GM21576 (cell line): ENCODE data around the gene NFYB.
A peak's percentile ranks its signal among the peaks of the same experiment; 100 is the strongest.
"Not testable (repeated sequence)": the region's sequence is repeated elsewhere in the genome, so short reads cannot be mapped to it uniquely, and the experiment has no call there.

Source experiments
- ATAC-seq: cut with Tn5 transposase; IDR thresholded peaks from one replicate; pipeline ENCODE4 v1.9.1; 2021; ENCODE audit warnings: mild to moderate bottlenecking, moderate library complexity; ENCODE audit not compliant: unreplicated experiment

NFYB gene

DNA sequence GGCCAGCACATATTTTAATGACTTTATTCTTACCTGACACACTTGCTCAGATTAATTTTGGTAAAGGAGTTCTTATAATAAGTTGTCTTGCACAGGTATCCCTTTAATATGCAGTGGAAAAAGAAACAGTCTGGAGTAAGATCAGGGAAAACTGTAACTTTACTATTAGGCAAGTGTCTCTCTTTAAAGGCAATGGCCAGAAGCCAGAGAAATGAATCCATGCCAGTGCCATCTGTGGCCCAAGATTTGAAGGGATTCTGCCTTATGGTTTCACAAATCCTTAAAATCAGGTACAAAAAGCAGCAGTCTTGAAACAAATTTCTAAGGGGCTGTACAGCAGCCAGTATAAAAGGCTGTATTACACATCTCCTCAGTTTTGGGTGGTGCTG lies 22.4 kb downstream of the NFYB start:
- no peak for ATAC-seq

DNA sequence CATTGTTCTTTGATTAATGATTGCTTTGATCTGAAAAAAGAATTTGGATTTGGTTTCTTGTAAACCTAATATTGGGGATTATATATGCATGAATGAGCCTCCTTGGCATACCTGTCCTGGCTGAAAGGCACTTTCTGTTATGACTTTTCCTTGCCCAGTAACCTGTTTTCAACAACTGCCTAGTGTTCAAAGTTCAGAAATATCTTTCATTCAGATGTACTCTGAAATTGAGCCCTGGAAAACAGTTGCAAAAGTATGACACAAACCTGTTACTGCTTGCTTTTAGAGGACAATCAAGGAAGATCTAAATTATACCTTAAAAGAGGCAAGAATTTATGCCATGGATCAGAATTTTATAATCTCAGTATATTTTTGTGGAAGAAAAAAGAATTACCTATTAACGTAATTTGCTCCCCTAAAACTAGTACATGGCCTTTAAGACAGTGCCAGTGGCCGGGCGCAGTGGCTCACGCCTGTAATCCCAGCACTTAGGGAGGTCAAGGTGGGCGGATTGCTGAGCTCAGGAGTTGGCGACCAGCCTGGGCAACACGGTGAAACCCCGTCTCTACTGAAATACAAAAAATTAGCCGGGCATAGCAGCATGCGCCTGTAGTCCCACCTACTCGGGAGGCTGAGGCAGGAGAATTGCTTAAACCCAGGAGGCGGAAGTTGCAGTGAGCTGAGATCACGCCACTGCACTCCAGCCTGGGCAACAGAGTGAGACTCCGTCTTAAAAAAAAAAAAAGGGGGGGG lies 23.0 kb downstream of the NFYB start:
- ATAC-seq: not testable (repeated sequence)

DNA sequence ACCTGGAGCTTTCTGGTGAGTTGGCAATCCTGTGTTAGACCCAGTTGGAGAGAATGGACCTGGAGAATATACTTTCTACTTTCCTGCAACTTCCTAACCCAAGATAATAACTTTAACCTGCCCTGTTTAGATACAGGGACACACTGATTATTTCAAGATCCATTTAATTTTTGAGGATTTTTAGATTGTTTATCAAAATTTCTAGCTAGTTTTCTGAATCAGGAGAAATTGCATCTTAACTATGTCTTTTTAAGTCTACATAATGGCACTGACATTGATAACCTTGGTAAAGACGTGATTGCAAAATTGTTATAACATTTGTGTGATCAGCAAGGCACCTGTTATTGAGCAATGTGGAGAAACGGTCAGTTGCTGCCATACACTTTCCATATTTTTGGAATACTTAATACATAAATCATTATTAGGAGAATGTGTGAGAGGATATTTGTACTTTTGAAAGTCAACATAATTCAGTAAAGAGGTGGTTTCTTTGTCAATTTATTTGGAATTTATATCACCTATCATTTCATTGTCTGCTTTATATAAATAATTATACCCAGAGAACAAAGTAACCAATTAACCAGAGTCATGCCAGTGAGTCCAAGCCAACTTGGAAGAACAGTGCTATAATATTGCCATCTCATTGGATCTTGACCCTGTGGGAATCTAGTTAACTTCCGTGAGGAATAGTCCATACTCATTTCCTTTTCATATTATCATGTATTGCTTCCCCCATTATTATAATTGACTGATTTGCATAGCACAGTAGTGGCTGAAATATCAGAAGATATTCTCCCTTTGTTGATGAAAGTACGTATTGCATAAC lies 28.4 kb downstream of the NFYB start:
- no peak for ATAC-seq

DNA sequence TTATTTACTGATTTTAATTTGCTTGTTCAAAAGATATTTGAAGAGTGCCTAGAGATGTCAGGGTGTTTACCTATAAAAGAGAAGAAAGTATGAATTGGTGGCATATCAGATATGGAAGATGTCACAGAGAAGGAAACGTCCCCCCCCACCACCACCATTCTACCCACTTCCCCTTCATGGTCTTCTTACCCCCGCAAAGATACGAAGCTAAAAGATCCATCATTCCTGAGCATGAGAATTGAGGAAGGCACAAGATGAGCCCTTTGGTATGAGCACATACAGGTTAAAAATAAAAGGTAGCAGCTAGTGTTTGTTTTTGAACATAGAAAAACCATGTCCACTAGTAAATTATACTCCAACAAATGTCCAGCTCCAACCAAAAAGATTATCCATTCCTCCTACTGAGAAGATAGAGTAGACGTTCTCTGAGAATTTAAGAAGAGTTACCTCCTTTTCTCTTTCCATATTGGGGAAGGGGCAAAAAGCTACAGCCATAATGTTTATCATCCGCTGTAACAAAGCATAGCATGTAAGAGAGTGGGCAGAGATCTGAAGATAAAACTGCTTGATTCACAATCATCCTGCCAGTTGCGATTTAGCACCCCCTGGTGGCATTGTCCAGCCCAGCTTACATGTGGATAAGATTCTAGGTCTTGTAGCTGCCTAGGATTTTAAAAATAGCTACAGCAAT lies 29.1 kb downstream of the NFYB start:
- peak; percentile 68 for ATAC-seq

DNA sequence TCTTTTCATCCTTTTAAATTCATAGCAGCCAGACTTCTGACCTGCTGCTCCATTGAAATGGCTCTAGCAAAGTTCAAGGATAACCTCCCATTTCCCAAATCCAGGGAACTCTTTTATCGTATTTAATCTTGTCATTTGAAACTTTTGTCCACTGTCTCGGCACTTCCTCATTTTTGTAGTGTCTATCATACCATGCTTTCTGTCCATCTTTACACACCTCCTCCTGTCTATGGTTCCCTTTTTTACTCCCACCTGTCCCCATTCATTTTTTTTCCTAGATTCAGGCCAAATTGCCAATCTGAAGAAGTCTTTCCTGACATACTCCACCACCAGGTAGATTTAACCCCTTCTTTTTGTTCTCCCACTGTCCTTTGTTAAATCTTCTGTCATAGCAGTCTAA lies 31.0 kb downstream of the NFYB start:
- ATAC-seq: no peak

DNA sequence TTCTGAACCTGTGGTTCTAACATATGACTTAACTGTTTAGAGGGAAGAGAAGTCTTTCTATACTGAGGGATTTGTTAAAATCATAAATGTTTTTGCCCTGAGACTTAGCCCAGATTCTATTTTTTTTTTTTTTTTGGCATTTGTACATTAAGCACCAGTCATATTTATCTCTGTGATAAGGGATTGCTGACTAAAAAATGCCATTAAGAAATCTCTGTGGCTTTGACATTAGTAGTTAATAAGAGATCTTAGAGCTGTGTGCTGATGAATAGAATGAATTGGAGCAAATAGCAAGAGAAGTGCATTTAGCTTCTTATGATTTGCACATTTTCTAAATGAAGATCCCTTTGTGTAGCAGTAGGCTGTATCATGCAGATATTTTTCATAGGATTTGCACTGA lies 32.5 kb downstream of the NFYB start:
- ATAC-seq: no peak

DNA sequence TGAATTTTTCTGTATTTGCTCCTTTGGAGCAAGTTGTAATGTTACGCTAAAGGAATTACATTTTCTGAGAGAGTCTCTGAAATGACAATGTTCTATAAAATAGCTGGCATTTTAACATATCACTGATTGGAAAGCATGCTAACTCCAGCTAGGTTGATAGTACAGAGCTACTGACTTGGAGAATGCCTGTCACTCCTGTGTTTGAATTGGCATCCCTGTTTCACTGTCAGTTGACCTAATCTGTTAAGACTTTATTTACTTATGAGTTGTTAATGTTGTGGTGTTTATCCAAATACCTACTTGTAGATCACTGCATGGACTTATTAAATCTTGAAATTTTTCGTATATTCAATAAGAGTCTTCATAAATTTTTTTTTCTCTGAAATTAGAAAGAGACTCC lies 40.1 kb downstream of the NFYB start:
- no peak for ATAC-seq

DNA sequence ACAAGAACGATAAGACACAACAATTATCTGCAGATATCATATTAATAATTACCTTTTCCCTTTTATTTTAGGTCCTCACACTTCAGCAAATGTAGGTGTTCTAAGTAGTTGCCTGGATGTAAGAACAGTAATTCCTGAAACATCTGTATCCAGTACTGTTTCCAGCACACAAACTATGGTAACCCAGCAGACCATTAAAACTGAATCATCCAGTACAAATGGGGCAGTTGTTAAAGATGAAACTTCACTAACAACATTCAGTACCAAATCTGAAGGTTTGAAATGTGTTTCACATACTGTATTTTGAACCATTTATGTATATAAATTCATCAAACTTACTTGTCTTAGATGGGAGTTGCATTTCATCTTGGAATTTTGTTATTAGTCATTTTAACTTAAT lies 42.7 kb downstream of the NFYB start:
- no peak for ATAC-seq

DNA sequence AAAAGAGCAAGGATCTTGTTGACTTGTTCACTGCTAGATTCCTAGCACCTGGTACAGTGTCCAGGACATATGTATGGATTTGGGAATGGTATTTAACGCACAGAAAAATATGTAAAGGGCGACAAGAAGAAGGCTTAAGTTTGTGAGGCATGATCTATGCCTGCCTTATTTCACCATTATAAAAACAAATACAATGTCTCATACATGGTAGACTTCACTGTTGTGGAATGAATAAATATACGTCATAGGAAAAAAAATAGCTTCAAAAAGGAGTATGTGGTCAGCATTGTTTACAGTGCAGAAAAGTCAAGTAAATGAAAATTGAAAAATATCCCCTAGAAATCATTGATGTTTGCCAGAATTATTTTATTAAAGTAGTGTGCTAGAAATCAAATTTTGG lies 43.7 kb downstream of the NFYB start:
- no peak for ATAC-seq

DNA sequence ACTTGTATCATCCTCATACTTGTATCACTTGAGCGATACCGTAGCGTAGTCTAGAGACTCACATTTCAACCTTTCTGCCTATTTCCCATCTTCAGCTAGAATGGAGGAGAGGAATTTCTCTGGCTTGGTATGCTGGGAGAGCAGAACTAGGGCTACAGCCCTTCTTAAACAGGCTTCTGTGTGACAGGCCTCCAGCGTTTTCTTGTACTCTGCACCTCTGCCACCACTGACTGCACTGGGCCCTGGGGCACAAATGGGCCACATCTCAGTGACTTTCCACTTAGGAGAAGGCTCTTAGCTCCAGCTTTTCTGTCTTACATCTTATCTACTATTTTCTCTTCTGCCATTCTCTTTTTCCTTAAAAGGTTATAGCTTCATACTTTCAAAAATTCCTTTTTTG lies 46.9 kb downstream of the NFYB start:
- ATAC-seq: no peak

DNA sequence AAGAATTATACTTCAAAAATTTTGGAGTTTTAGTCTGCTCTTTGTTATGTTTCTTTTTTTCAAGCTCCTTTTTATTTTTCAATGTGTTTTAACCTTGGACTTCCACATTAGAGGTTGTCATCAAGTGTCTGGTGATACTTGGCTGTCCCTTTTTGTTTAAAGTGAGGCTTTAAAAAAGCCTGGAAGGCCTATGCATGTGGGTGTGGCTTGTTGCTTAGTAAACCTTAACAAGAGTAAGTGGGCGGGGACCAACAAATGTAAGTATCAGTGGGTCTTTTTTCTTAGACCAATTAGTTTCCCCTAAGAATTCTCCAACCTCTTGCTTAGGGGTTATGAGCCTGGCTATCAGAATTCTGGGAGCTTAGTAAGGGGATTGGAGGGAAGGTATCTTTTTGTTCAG lies 47.3 kb downstream of the NFYB start:
- no peak for ATAC-seq

DNA sequence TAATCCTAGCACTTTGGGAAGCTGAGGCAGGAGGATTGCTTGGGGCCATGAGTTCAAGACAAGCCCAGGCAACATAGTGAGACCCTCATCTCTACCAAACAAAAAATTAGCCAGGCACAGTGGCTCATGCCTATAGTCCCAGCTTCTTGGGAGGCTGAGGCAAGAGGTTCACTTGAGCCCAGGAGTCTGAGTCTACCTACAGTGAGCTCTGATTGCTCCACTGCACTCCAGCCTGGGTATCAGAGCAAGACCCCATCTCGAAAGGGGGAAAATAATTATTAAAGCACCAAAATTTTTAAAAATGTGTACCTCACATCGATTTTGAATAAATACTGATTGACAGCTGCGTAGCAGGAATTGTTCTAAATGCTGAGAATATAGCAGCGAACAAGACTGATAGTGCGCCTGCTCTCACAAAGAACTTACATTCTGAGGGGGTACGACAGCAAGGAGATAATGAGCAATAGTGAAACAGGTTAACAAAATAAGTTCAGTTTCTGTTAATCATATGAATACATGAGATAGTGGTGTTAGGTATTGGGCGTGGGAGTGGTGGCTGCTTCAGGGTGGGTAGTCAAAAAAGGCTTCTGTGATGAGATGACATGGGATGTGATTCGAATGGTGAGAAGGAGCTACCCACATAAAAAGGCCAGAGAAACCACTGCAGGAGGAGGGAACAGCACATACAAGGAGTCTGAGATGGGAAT lies 54.1 kb downstream of the NFYB start:
- ATAC-seq: peak; percentile 79

DNA sequence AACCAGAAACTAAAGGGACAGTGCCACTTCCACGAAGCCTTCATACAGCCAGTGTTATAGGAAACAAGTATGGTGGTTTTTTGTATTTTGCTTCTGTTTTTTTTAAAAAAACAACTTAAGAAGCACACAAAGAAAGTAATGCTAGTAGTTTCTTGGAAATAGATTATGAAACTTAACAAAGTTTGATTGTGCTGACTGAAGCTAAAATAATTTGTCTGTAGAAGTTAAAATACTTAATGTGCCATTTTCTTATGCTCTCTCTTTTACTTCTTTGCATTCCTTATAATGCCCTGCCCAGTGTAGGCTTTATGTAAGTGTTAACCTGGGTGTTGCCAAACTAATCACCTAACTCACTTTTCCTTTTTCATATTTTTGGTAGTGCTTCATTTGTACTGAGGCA lies 57.2 kb downstream of the NFYB start:
- ATAC-seq: no peak

DNA sequence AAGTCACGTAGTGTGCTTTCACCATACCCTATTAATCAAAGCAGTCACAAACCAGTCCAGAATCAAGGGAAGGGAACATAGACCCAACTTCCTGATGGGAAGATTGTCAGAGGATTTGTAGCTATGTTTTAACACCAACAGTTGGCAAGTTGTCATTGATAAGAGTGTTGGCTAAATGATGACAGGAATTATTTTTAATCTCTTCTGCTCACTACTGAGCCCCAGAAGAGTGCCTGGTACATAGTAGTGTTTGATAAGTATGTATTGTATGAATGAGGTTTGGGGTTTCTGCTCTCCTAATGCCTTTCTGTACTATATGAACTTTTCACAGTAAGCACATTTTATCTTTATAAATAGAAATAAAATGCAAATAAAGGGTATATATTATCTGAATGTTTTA lies 59.0 kb downstream of the NFYB start:
- ATAC-seq: no peak

DNA sequence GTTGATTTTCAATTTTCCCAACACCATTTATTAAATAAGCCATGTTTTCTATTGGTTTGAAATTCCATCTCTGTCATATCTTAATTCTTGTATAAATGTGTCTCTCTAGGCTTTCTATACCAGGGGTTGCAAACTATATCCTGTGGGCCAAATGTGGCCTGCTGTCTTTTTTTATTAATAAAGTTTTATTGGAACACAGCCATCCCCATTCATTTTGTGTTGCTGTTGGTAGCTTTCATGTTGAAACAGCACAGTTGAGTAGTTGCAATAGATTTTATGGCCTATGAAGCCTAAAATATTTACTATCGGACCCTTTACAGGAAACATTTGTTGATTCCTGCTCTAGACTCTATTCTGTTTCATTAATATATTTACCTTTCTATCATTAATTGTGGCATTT lies 64.3 kb downstream of the NFYB start:
- ATAC-seq: no peak

DNA sequence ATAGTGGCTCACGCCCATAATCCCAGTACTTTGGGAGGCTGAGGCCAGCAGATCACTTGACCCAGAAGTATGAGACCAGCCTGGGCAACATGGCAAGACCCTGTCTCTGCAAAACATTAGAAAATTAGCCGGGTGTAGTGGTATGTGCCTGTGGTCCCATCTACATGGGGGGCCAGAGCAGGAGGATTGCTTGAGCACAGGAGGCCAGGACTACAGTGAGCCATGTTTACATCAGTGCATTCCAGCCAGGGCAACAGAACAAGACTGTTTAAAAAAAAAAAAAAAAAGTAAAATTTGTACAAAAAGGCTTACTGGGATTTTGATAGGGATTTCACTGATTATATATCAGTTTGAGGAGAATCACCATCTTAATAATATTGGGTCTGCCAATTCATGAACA lies 65.9 kb downstream of the NFYB start:
- ATAC-seq: no peak
